Measurements from ENCODE around the gene ZCWPW1. TPM values are rescaled to one million over a fixed set of nuclear protein-coding genes. Genes with fewer than 3 reads are reported as not detected.

The ZCWPW1 gene
- total RNA-seq, 6 experiments from 2014 or later: 0.86 to 5.7 (median 2.7) TPM

GRCh38 chr7:100431286-100431735 lies 2.8 kb upstream of the ZCWPW1 start:
- peak overlapping the region in 1 of 3 donors; percentile 0 for H3K27ac ChIP-seq
- no peak for ATAC-seq

GRCh38 chr7:100430493-100431285 lies 2.2 kb upstream of the ZCWPW1 start:
- 3% methylated on average over 5 of the region's 31 CpGs for WGBS (ENCODE audit: insufficient coverage, low coverage, low lambda C conversion rate, missing lambda C conversion rate)
- Histone ChIP-seq H3K4me1 (peaks cover 0 to 34% (median 5%) of the 10 kb centered on the region in 4 donors), H3K9me3 (no peaks in the 10 kb centered on the region), H3K27me3 (no peaks in the 10 kb centered on the region), H3K27ac (peak overlapping the region; percentile 98 to 99 (median 98)), H3K4me3 (peak overlapping the region; percentile 84 to 85 (median 84)), H3K36me3 (peaks cover 0 to 21% (median 4%) of the 10 kb centered on the region in 4 donors)
- DNase-seq (peak in 1 of 3 donors; percentile 56), ATAC-seq (no peak)
- TF ChIP-seq CTCF (IDR thresholded peaks at IDR 0.05): no peak
- TF ChIP-seq POLR2A (IDR thresholded peaks at IDR 0.05): no peak
- intact Hi-C loops (cut with DNase I): no loop called here

More at GRCh38 chr7:100431286-100431735, 2.8 kb upstream of the ZCWPW1 start:
- peak in 1 of 3 donors; percentile 58 for DNase-seq
- intact Hi-C loops (cut with DNase I): no loop called here
- Histone ChIP-seq H3K9me3 (no peaks in the 10 kb centered on the region), H3K4me3 (no peak overlapping the region), H3K36me3 (peaks cover 0 to 21% (median 4%) of the 10 kb centered on the region in 4 donors), H3K4me1 (peaks cover 0 to 34% (median 5%) of the 10 kb centered on the region in 4 donors), H3K27me3 (no peaks in the 10 kb centered on the region)
- 88% methylated on average over 3 of the region's 23 CpGs for WGBS (ENCODE audit: insufficient coverage, low coverage, low lambda C conversion rate, missing lambda C conversion rate)
- TF ChIP-seq POLR2A (IDR thresholded peaks at IDR 0.05): no peak
- TF ChIP-seq CTCF (IDR thresholded peaks at IDR 0.05): no peak

GRCh38 chr7:100429637-100430492 lies 1.4 kb upstream of the ZCWPW1 start, which contains the start of gene MEPCE:
Gene MEPCE, plus strand, starts transcription at chr7:100429831. Its CDS starts 188 bp downstream, at chr7:100430019.
- 0% methylated on average over 32 of the region's 95 CpGs for WGBS (ENCODE audit: insufficient coverage, low coverage, low lambda C conversion rate, missing lambda C conversion rate)

More at GRCh38 chr7:100429637-100430492, 1.4 kb upstream of the ZCWPW1 start, which contains the start of gene MEPCE:
- H3K4me3 ChIP-seq: peak within 1 kb of the TSS; percentile 84 to 85 (median 84)
- peak within 1 kb of the TSS; percentile 98 to 99 (median 98) for H3K27ac ChIP-seq
- no peaks in the 10 kb centered on the region for H3K9me3 ChIP-seq
- peaks cover 0 to 29% (median 2%) of the 10 kb centered on the region in 4 donors for H3K4me1 ChIP-seq
- peak; percentile 94 to 95 (median 94) for DNase-seq
- intact Hi-C loops (cut with DNase I): no loop called here
- H3K36me3 ChIP-seq: peaks cover 0 to 19% (median 4%) of the 10 kb centered on the region in 4 donors
- TF ChIP-seq CTCF (IDR thresholded peaks at IDR 0.05) (no peak), POLR2A (IDR thresholded peaks at IDR 0.05) (no peak)
- peak; percentile 49 to 62 (median 58) for ATAC-seq
- no peaks in the 10 kb centered on the region for H3K27me3 ChIP-seq
